SK-N-MC (cell line): ENCODE measurements around the gene KRTAP9-1.

Source experiments
- EZH2 ChIP-seq: fragments of 200-600 bp; sonication (generic); IDR thresholded peaks from one replicate; pipeline ENCODE4 v1.6.1; 2017; ENCODE audit warnings: antibody characterized with exemption
- FOXP2 ChIP-seq: optimal IDR thresholded peaks from 2 replicates; pipeline ENCODE3; 2011; ENCODE audit warnings: mild to moderate bottlenecking, moderate library complexity; ENCODE audit not compliant: insufficient read depth; ENCODE audit errors: extremely low read length, control extremely low read depth
- POLR2AphosphoS5 ChIP-seq: IDR thresholded peaks from 2 replicates; pipeline ENCODE4 v1.6.1; 2012; ENCODE audit warnings: mild to moderate bottlenecking, low read depth, low read length, borderline replicate concordance

DNA sequence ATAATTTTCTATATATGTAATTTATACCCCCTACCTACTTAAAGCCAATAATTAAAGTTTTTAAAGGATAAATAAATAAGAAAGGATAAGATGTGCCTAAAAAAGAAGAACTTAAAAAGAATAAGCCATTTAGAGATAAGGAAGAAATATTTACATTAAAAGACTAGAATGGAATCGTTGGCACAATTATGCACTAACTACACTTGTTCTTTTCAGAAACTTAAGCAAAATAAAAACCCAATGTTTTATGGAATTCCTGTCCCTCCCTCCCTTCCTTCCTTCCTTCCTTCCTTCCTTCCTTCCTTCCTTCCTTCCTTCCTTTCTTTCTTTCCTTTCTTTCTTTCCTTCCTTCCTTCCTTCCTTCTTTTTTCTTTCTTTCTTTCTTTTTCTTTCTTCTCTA lies 44.8 kb upstream of the KRTAP9-1 start:
- TF ChIP-seq EZH2 (no peak), POLR2AphosphoS5 (no peak; the same call in 1 of the 2 replicates), FOXP2 (no peak)
